SK-N-SH treated with all-trans-retinoic acid at 6 μM for 48 hours (cell line): ENCODE data around the gene STIL.

Source experiments
- ATAC-seq: fragments of 200-7000 bp; cut with Tn5 transposase; 3 replicates; pipeline ENCODE4 v1.9.1; 2020; ENCODE audit warnings: mild to moderate bottlenecking, moderate library complexity
- ARNTL ChIP-seq: fragments of 450-650 bp; formaldehyde crosslinking; IDR thresholded peaks from 2 replicates; pipeline ENCODE4 v1.5.0; 2020; ENCODE audit warnings: low read depth, mild to moderate bottlenecking, moderate library complexity, borderline replicate concordance
- BACH2 ChIP-seq: fragments of 250-450 bp; sonication (Bioruptor Pico); IDR thresholded peaks from 2 replicates; pipeline ENCODE4 v1.9.0; 2021; ENCODE audit warnings: mild to moderate bottlenecking, borderline replicate concordance
- CSDC2 ChIP-seq: fragments of 250-450 bp; sonication (Bioruptor Pico); IDR thresholded peaks from 2 replicates; pipeline ENCODE4 v1.5.0; 2020; ENCODE audit warnings: mild to moderate bottlenecking, moderate library complexity
- ESRRG ChIP-seq: fragments of 250-450 bp; sonication (Bioruptor Pico); IDR thresholded peaks from 2 replicates; pipeline ENCODE4 v1.6.1; 2021; ENCODE audit warnings: mild to moderate bottlenecking
- GLIS3 ChIP-seq: fragments of 250-450 bp; sonication (Bioruptor Pico); IDR thresholded peaks from 2 replicates; pipeline ENCODE4 v1.5.0; 2020; ENCODE audit warnings: mild to moderate bottlenecking, moderate library complexity
- ISL1 ChIP-seq: fragments of 250-450 bp; sonication (Bioruptor Pico); IDR thresholded peaks from 2 replicates; pipeline ENCODE4 v2.1.2; 2022; ENCODE audit warnings: mild to moderate bottlenecking, moderate library complexity
- PPARA ChIP-seq: fragments of 250-450 bp; sonication (Bioruptor Pico); IDR thresholded peaks from 2 replicates; pipeline ENCODE4 v1.5.0; 2020; ENCODE audit warnings: mild to moderate bottlenecking, borderline replicate concordance
- RARB ChIP-seq: fragments of 250-450 bp; sonication (Bioruptor Pico); IDR thresholded peaks from 2 replicates; pipeline ENCODE4 v1.8.0; 2021; ENCODE audit warnings: mild to moderate bottlenecking, moderate library complexity
- SNAI2 ChIP-seq: fragments of 250-450 bp; sonication (Bioruptor Pico); IDR thresholded peaks from 2 replicates; pipeline ENCODE4 v1.5.0; 2020; ENCODE audit warnings: mild to moderate bottlenecking, moderate library complexity
- TCF4 ChIP-seq: fragments of 250-450 bp; sonication (Bioruptor Pico); IDR thresholded peaks from 2 replicates; pipeline ENCODE4 v1.8.0; 2021; ENCODE audit warnings: mild to moderate bottlenecking, moderate library complexity, borderline replicate concordance
- TOX ChIP-seq: fragments of 250-450 bp; sonication (Bioruptor Pico); IDR thresholded peaks from 2 replicates; pipeline ENCODE4 v1.8.0; 2021; ENCODE audit warnings: mild to moderate bottlenecking, moderate library complexity, borderline replicate concordance
- ZC3H10 ChIP-seq: fragments of 250-450 bp; sonication (Bioruptor Pico); IDR thresholded peaks from 2 replicates; pipeline ENCODE4 v1.5.1; 2021; ENCODE audit warnings: mild to moderate bottlenecking, moderate library complexity
- ZFP3 ChIP-seq: fragments of 250-450 bp; sonication (Bioruptor Pico); IDR thresholded peaks from 2 replicates; pipeline ENCODE4 v1.5.0; 2020; ENCODE audit warnings: mild to moderate bottlenecking, moderate library complexity
- ZFP30 ChIP-seq: fragments of 450-650 bp; formaldehyde crosslinking; IDR thresholded peaks from 2 replicates; pipeline ENCODE4 v1.5.0; 2022; ENCODE audit warnings: mild to moderate bottlenecking, moderate library complexity
- ZNF565 ChIP-seq: fragments of 450-650 bp; formaldehyde crosslinking; conservative IDR thresholded peaks from 2 replicates; pipeline ENCODE4 v1.5.0; 2020; ENCODE audit warnings: low read depth, mild to moderate bottlenecking, moderate library complexity
- ZNF8 ChIP-seq: fragments of 450-650 bp; formaldehyde crosslinking; IDR thresholded peaks from 2 replicates; pipeline ENCODE4 v1.5.0; 2020; ENCODE audit warnings: mild to moderate bottlenecking, moderate library complexity
- TF ChIP-seq, protein P1 (sequence below): fragments of 250-450 bp; sonication (Bioruptor Pico); IDR thresholded peaks from 2 replicates; pipeline ENCODE4 v1.5.1; 2020; ENCODE audit warnings: low read depth, mild to moderate bottlenecking, moderate library complexity
- TF ChIP-seq, protein P2 (sequence below): fragments of 250-450 bp; sonication (Bioruptor Pico); IDR thresholded peaks from 2 replicates; pipeline ENCODE4 v1.5.1; 2021; ENCODE audit warnings: mild to moderate bottlenecking, moderate library complexity
- TF ChIP-seq, protein P3 (sequence below): fragments of 250-450 bp; sonication (Bioruptor Pico); IDR thresholded peaks from 2 replicates; pipeline ENCODE4 v1.8.0; 2020; ENCODE audit warnings: mild to moderate bottlenecking, moderate library complexity, borderline replicate concordance
- TF ChIP-seq, protein P4 (sequence below): fragments of 250-450 bp; sonication (Bioruptor Pico); IDR thresholded peaks from 2 replicates; pipeline ENCODE4 v1.8.0; 2021; ENCODE audit warnings: low read depth, mild to moderate bottlenecking, moderate library complexity, borderline replicate concordance
- TF ChIP-seq, protein P5 (sequence below): fragments of 250-450 bp; sonication (Bioruptor Pico); IDR thresholded peaks from 2 replicates; pipeline ENCODE4 v1.5.0; 2020; ENCODE audit warnings: mild to moderate bottlenecking, moderate library complexity

STIL gene

DNA sequence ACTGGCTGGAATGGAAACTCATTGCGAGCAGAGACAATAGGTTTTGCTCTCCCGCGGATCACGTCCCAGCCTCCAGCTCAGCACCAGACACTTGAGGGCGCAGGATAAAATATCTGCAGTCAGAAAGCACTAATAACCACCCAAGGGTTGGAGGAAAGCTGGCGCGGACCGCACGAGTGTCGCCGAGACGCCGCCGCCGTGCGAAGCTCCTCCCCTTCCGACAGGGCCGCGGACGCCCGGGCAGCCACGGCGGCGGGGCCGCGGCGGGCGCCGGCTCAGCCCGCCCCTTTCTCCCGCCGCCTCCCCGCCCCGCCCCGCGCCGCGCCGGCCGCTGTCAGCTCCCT, 19.6 kb upstream of the STIL start, which contains the start of gene CMPK1:
CMPK1 (plus strand) TSS at position 213 of the 344 bp plus-strand sequence. CDS start 156 bp downstream, outside the sequence.
- no peak for TF ChIP-seq ZFP3 (CRISPR knock-in tag)
- TF ChIP-seq CSDC2: no peak
- TF ChIP-seq ZFP30: no peak
- no peak for TF ChIP-seq ZNF565 (CRISPR knock-in tag)
- TF ChIP-seq TCF4 (CRISPR knock-in tag): no peak
- no peak for TF ChIP-seq ISL1 (CRISPR knock-in tag)
- peak; percentile 83 for ATAC-seq

DNA sequence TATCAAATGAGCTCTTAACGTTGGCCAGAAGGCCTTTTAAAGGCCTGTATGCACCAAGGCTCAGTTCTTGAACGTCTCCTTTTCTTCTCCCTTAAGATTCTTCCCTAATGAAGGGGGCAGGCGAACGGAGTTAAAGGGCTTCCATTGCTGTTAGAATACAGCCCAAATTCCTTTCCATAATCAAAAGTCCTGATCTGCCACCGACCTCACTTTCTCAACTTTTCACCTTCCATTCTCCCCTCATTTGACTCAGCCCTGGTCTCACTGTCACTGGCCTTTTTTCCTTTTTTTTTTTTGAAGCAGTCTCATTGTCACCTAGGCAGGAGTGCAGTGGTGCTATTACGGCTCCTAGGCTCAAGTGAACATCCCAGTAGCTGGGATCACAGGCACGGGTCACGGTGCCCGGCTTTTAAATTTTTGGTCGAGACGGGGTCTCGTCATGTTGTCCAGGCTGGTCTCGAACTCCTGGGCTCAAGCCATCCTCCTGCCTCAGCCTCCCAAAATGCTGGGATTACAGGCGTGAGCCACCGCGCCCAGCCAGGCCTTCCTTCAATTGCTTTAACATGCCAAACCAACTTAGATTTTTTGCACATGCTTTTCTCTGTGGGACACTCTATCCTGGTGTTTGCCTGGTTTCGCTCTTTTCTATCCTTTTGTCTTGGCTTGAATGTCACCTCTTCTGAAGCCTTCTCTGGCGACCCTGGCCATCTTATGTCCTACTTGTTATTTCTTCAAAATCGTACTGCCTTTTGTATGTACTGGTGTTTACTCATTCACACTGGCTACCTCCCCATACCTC, 19.0 kb upstream of the STIL start:
- ATAC-seq: peak; percentile 5
- TF ChIP-seq SNAI2 (CRISPR knock-in tag): no peak
- no peak for TF ChIP-seq ZC3H10
- TF ChIP-seq ESRRG (CRISPR knock-in tag): no peak
- no peak for TF ChIP-seq RARB (CRISPR knock-in tag)
- TF ChIP-seq ARNTL (CRISPR knock-in tag): no peak
- TF ChIP-seq, protein P1, sequence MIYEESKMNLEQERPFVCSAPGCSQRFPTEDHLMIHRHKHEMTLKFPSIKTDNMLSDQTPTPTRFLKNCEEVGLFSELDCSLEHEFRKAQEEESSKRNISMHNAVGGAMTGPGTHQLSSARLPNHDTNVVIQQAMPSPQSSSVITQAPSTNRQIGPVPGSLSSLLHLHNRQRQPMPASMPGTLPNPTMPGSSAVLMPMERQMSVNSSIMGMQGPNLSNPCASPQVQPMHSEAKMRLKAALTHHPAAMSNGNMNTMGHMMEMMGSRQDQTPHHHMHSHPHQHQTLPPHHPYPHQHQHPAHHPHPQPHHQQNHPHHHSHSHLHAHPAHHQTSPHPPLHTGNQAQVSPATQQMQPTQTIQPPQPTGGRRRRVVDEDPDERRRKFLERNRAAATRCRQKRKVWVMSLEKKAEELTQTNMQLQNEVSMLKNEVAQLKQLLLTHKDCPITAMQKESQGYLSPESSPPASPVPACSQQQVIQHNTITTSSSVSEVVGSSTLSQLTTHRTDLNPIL: no peak
- TF ChIP-seq BACH2 (CRISPR knock-in tag): no peak
- TF ChIP-seq TOX (CRISPR knock-in tag): no peak
- TF ChIP-seq GLIS3 (CRISPR knock-in tag): no peak
- TF ChIP-seq ISL1 (CRISPR knock-in tag): no peak
- TF ChIP-seq TCF4 (CRISPR knock-in tag): no peak
- TF ChIP-seq, protein P2, sequence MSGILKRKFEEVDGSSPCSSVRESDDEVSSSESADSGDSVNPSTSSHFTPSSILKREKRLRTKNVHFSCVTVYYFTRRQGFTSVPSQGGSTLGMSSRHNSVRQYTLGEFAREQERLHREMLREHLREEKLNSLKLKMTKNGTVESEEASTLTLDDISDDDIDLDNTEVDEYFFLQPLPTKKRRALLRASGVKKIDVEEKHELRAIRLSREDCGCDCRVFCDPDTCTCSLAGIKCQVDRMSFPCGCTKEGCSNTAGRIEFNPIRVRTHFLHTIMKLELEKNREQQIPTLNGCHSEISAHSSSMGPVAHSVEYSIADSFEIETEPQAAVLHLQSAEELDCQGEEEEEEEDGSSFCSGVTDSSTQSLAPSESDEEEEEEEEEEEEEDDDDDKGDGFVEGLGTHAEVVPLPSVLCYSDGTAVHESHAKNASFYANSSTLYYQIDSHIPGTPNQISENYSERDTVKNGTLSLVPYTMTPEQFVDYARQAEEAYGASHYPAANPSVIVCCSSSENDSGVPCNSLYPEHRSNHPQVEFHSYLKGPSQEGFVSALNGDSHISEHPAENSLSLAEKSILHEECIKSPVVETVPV (CRISPR knock-in tag): no peak
- no peak for TF ChIP-seq ZNF8
- TF ChIP-seq ZNF565 (CRISPR knock-in tag): no peak
- TF ChIP-seq, all 23 proteins: peak for 0

DNA sequence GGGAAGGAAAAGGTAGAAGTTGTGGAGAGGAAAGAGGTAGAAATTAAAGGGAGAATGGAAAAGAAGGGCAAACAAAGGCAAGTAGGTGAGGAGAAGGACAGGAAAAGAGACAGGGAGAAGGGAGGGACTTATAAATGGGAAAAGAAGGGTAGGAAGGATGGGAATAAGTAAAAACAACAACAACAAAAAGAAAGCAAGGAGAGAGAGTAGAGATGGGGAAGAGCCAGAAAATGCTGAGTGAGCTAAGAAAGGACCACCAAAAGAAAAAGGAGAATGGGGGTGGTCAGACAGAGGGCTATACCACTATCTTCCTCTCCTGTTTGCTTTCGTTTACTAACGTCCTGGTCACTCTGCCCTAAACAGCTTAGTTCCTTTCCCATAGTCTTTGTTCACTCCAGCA, 17.9 kb upstream of the STIL start:
- TF ChIP-seq PPARA (no peak), ZFP30 (no peak), ESRRG (CRISPR knock-in tag) (no peak), ZC3H10 (no peak), ISL1 (CRISPR knock-in tag) (no peak), TOX (CRISPR knock-in tag) (no peak), RARB (CRISPR knock-in tag) (no peak)
- TF ChIP-seq, protein P2 (CRISPR knock-in tag): no peak
- TF ChIP-seq, protein P3, sequence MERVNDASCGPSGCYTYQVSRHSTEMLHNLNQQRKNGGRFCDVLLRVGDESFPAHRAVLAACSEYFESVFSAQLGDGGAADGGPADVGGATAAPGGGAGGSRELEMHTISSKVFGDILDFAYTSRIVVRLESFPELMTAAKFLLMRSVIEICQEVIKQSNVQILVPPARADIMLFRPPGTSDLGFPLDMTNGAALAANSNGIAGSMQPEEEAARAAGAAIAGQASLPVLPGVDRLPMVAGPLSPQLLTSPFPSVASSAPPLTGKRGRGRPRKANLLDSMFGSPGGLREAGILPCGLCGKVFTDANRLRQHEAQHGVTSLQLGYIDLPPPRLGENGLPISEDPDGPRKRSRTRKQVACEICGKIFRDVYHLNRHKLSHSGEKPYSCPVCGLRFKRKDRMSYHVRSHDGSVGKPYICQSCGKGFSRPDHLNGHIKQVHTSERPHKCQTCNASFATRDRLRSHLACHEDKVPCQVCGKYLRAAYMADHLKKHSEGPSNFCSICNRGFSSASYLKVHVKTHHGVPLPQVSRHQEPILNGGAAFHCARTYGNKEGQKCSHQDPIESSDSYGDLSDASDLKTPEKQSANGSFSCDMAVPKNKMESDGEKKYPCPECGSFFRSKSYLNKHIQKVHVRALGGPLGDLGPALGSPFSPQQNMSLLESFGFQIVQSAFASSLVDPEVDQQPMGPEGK (CRISPR knock-in tag): no peak
- TF ChIP-seq, protein P4, sequence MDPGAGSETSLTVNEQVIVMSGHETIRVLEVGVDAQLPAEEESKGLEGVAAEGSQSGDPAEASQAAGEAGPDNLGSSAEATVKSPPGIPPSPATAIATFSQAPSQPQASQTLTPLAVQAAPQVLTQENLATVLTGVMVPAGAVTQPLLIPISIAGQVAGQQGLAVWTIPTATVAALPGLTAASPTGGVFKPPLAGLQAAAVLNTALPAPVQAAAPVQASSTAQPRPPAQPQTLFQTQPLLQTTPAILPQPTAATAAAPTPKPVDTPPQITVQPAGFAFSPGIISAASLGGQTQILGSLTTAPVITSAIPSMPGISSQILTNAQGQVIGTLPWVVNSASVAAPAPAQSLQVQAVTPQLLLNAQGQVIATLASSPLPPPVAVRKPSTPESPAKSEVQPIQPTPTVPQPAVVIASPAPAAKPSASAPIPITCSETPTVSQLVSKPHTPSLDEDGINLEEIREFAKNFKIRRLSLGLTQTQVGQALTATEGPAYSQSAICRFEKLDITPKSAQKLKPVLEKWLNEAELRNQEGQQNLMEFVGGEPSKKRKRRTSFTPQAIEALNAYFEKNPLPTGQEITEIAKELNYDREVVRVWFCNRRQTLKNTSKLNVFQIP: no peak
- ATAC-seq: no peak

DNA sequence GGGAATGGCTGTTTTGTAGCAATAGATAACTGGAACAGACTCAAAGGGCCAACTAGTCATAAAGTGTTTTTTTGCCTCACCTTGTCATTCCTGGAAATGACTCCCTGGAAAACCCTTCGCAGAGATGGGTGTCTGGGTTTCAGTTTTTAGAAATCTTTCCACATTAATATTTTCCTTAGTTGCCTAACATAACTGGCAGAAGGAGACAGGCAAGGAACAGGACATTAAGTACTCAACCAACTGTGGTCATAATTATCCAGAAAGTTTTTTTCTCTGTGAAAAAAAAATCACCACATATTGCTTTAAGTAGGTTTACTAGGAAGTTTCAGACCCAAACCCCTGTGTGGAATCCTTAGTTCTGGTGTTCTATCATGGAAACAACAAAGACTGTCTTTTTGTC, 16.3 kb upstream of the STIL start:
- no peak for ATAC-seq
- TF ChIP-seq ZFP30: no peak
- TF ChIP-seq ZFP3 (CRISPR knock-in tag): no peak
- TF ChIP-seq ZNF565 (CRISPR knock-in tag): no peak
- no peak for TF ChIP-seq ARNTL (CRISPR knock-in tag)
- TF ChIP-seq GLIS3 (CRISPR knock-in tag): no peak
- TF ChIP-seq, protein P2 (CRISPR knock-in tag): no peak
- no peak for TF ChIP-seq TCF4 (CRISPR knock-in tag)
- TF ChIP-seq ZC3H10: no peak
- TF ChIP-seq, protein P5, sequence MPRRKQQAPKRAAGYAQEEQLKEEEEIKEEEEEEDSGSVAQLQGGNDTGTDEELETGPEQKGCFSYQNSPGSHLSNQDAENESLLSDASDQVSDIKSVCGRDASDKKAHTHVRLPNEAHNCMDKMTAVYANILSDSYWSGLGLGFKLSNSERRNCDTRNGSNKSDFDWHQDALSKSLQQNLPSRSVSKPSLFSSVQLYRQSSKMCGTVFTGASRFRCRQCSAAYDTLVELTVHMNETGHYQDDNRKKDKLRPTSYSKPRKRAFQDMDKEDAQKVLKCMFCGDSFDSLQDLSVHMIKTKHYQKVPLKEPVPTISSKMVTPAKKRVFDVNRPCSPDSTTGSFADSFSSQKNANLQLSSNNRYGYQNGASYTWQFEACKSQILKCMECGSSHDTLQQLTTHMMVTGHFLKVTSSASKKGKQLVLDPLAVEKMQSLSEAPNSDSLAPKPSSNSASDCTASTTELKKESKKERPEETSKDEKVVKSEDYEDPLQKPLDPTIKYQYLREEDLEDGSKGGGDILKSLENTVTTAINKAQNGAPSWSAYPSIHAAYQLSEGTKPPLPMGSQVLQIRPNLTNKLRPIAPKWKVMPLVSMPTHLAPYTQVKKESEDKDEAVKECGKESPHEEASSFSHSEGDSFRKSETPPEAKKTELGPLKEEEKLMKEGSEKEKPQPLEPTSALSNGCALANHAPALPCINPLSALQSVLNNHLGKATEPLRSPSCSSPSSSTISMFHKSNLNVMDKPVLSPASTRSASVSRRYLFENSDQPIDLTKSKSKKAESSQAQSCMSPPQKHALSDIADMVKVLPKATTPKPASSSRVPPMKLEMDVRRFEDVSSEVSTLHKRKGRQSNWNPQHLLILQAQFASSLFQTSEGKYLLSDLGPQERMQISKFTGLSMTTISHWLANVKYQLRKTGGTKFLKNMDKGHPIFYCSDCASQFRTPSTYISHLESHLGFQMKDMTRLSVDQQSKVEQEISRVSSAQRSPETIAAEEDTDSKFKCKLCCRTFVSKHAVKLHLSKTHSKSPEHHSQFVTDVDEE (CRISPR knock-in tag): no peak
- TF ChIP-seq SNAI2 (CRISPR knock-in tag): no peak
